ENCODE data around the gene TRAF1.

The TRAF1 gene

GRCh38 chr9:120890320-120891244, 36.0 kb downstream of the TRAF1 start:
- no peak overlapping the region for H3K4me3 ChIP-seq (ENCODE audit: low read depth, low read length)
- in situ Hi-C loops (cut with HindIII; ENCODE audit: low sequenced_read_pairs) = no loop called here
- DNase-seq (ENCODE audit: low read depth, low spot score) = no peak
- TF ChIP-seq CTCF (IDR thresholded peaks at IDR 0.05; ENCODE audit: low read depth, low read length) = no peak

- in situ Hi-C loops (cut with HindIII; ENCODE audit: low sequenced_read_pairs) = no loop called here
- no peak for TF ChIP-seq CTCF (IDR thresholded peaks at IDR 0.05; ENCODE audit: low read depth, low read length)
- no peak for DNase-seq (ENCODE audit: low read depth, low spot score)
- no peak overlapping the region for H3K4me3 ChIP-seq (ENCODE audit: low read depth, low read length)
Measured at GRCh38 chr9:120889606-120890271, 36.9 kb downstream of the TRAF1 start.

DNA sequence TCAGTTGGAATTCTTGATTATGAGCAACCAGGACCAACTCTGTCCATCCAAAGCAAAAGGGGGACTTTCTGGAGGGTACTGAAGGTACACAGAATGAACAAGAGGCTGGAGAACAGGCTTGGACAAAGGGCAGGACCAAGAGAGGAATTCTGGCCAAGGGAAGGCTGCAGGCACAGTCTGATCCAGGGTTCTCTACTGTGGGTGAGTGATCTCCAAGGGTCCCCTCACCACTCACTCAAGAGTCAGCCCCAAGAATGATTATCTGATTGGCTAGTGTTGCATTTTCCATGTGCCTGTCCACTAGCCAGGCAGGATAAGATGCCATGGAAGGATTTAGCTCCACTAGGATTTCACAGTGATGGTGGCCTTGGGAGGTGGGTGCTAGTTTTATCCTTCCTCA, 38.0 kb downstream of the TRAF1 start:
- no peak overlapping the region for H3K4me3 ChIP-seq (ENCODE audit: low read depth, low read length)
- no peak for DNase-seq (ENCODE audit: low read depth, low spot score)
- in situ Hi-C loops (cut with HindIII; ENCODE audit: low sequenced_read_pairs) = no loop called here
- no peak for TF ChIP-seq CTCF (IDR thresholded peaks at IDR 0.05; ENCODE audit: low read depth, low read length)

DNA sequence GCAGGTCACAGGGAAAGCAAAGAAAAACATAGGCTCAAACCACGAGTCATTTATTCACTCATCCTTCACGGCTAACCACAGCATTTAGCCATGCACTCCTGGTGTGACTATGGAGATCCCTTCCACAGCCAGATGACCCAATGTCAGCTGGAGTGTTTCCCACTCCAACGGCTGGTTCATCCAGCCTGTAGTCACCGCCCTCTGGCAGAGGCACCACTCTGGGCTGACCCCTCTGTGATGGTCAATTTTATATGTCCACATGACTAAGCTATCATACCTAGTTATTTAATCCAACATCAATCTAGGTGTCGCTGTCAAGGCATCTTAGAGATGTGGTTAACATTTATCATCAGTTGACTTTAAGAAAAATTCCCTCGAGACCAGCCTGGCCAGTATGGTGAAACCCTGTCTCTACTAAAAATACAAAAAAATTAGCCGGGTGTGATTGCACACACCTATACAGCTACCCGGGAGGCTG, 40.1 kb downstream of the TRAF1 start:
- in situ Hi-C loops (cut with HindIII; ENCODE audit: low sequenced_read_pairs) = no loop called here
- no peak overlapping the region for H3K4me3 ChIP-seq (ENCODE audit: low read depth, low read length)
- no peak for TF ChIP-seq CTCF (IDR thresholded peaks at IDR 0.05; ENCODE audit: low read depth, low read length)
- DNase-seq (ENCODE audit: low read depth, low spot score) = peak; percentile 87

DNA sequence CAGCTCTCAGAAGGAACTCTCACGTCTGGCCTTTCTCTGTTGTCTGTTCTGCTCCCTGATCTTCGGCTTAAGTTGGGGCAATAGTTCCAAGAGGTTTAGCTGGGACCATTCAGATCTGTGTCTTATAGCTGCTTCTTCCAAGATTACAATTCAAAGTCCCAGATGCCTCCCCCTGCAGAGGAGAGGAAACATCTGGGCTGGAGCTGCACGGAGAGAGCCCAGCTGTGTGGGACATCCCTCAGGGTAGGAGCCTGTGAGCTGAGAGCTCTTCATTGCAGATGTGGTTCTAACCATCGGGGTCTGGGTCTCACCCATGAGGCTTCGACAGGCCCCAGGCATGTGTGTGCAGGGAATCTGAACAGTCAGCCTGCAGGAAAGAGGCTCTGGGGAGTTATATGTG, 40.6 kb downstream of the TRAF1 start:
- no peak for TF ChIP-seq CTCF (IDR thresholded peaks at IDR 0.05; ENCODE audit: low read depth, low read length)
- DNase-seq (ENCODE audit: low read depth, low spot score) = no peak
- in situ Hi-C loops (cut with HindIII; ENCODE audit: low sequenced_read_pairs) = no loop called here
- no peak overlapping the region for H3K4me3 ChIP-seq (ENCODE audit: low read depth, low read length)

- in situ Hi-C loops (cut with HindIII; ENCODE audit: low sequenced_read_pairs) = no loop called here
- H3K4me3 ChIP-seq (ENCODE audit: low read depth, low read length) = no peak overlapping the region
- DNase-seq (ENCODE audit: low read depth, low spot score) = no peak
- no peak for TF ChIP-seq CTCF (IDR thresholded peaks at IDR 0.05; ENCODE audit: low read depth, low read length)
Measured at GRCh38 chr9:120885457-120885856, 41.1 kb downstream of the TRAF1 start.

Measured in astrocyte of the spinal cord (primary cell).